Measurements from ENCODE around the gene ATXN7.
A peak's percentile ranks its signal among the peaks of the same experiment; 100 is the strongest.

Gene ATXN7

GRCh38 chr3:63967675-63968611 lies 104.3 kb downstream of the ATXN7 start:
- DNase-seq: peak in 1 of 2 donors; percentile 62

- DNase-seq: no peak
Measured at GRCh38 chr3:63968612-63969350, 105.1 kb downstream of the ATXN7 start.

- no peak for DNase-seq
Measured at GRCh38 chr3:63969876-63970275, 106.2 kb downstream of the ATXN7 start.

GRCh38 chr3:63970631-63971475 lies 107.2 kb downstream of the ATXN7 start:
- DNase-seq: no peak

GRCh38 chr3:63972196-63972595 lies 108.5 kb downstream of the ATXN7 start:
- DNase-seq: no peak

- no peak for DNase-seq
Measured at GRCh38 chr3:63972987-63973386, 109.3 kb downstream of the ATXN7 start.

- no peak for DNase-seq
Measured at GRCh38 chr3:63973406-63973805, 109.7 kb downstream of the ATXN7 start.

GRCh38 chr3:63974451-63974850 lies 110.8 kb downstream of the ATXN7 start:
- DNase-seq: no peak

- DNase-seq: no peak
Measured at GRCh38 chr3:63975723-63976122, 112.1 kb downstream of the ATXN7 start.

GRCh38 chr3:63976161-63976871 lies 112.6 kb downstream of the ATXN7 start:
- no peak for DNase-seq

GRCh38 chr3:63976872-63977200 lies 113.2 kb downstream of the ATXN7 start:
- no peak for DNase-seq

GRCh38 chr3:63977893-63978292 lies 114.2 kb downstream of the ATXN7 start:
- no peak for DNase-seq

GRCh38 chr3:63979093-63979885 lies 115.6 kb downstream of the ATXN7 start:
- DNase-seq: peak in 1 of 2 donors; percentile 34

- DNase-seq: no peak
Measured at GRCh38 chr3:63980019-63980418, 116.4 kb downstream of the ATXN7 start.

GRCh38 chr3:63980830-63981498 lies 117.3 kb downstream of the ATXN7 start:
- DNase-seq: no peak

- no peak for DNase-seq
Measured at GRCh38 chr3:63981980-63982379, 118.3 kb downstream of the ATXN7 start.

GRCh38 chr3:63984391-63984790 lies 120.7 kb downstream of the ATXN7 start:
- DNase-seq: no peak

GRCh38 chr3:63986146-63986545 lies 122.5 kb downstream of the ATXN7 start:
- no peak for DNase-seq

GRCh38 chr3:63986831-63987230 lies 123.2 kb downstream of the ATXN7 start:
- no peak for DNase-seq

GRCh38 chr3:63988943-63989342 lies 125.3 kb downstream of the ATXN7 start:
- DNase-seq: no peak

GRCh38 chr3:63990204-63990603 lies 126.5 kb downstream of the ATXN7 start:
- DNase-seq: no peak
